Renal cortex interstitium (tissue), 11 donors: Measurements from ENCODE around the gene TMEM117. TPM values are rescaled to one million over a fixed set of nuclear protein-coding genes. Genes with fewer than 3 reads are reported as not detected.
A peak's percentile ranks its signal among the peaks of the same experiment; 100 is the strongest.
"Not testable (repeated sequence)": the region's sequence is repeated elsewhere in the genome, so short reads cannot be mapped to it uniquely, and the experiment has no call there.

Source experiments
- DNase-seq, 11 donors: peaks; one replicate each; pipeline ENCODE4 v3.0.0-alpha.2; 2013; ENCODE audit warnings: low read depth in 9 of 11, low spot score in 4 of 11; ENCODE audit errors: extremely low read depth in 1 of 11
- polyA plus RNA-seq, 3 donors: library from polyadenylated mRNA; unstranded; fragments of 120-200 nt; gene quantifications; one replicate each; pipeline ENCODE4 v1.2.1, GENCODE V29; 2013; ENCODE audit not compliant: insufficient read length in 3 of 3

The TMEM117 gene
- polyA plus RNA-seq, 3 donors = 11.5 to 12.4 (median 12.3) TPM

DNA sequence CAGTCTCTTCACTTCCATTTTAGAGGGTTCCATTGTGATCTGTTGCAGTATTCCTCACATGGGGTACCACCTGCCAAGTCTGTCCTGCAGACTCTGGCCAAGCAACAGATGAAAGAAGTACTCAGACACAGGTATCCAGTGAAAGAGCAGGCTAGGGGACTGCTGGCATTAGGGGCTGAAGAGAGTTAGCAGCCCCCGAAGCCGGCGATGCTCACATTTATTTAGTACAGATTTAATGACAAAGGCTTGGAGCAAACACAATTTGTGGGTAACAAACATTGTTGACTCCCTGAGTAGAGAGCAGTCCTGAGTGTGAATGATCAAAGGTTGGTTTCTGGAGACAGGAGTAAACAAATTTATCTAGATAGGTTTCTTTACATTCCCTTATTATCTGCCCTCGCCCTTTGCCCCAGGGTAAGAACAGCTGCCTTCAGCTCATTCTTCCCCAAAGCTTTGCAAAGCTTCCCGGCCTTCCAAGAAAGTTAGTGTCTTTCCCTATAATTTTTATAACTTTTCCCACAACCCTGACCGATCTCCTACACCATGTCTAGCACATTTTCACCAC, 144.8 kb downstream of the TMEM117 start:
- DNase-seq = no peak

DNA sequence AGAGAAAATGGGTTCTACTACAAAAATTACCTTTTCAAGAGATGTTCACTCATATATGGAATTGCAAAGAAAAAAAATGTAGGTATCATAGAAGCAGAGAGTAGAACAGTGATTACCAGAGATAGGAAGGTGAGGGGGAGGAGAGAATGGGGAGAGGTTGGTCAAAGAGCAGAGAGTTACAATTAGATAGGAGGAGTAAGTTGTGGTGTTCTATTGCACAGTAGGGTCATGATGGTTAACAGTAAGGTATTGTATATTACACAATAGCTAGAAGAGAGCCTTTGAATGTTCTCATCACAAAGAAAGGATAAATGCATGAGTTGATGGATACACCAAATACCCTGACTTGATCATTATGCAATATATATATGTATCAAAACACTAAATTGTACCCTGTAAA, 145.8 kb downstream of the TMEM117 start:
- DNase-seq = no peak

DNA sequence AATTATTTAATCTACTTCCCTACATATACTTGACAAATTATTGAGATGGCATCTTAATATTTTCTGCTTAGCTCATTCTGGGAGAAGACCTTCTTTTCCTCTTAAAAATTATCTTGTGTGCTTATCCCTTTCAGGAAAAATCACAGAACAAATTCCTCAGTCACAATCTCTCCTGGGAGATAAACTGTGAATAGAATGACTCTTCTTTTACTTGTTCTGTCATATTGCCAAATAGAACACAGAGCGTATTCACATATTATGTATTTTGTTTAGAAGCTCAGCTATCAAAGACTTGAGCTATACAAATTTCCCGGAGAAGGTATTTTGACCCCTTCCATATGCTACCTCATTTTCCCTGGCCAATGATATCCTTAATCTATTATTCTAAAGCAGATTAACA, 146.7 kb downstream of the TMEM117 start:
- no peak for DNase-seq

DNA sequence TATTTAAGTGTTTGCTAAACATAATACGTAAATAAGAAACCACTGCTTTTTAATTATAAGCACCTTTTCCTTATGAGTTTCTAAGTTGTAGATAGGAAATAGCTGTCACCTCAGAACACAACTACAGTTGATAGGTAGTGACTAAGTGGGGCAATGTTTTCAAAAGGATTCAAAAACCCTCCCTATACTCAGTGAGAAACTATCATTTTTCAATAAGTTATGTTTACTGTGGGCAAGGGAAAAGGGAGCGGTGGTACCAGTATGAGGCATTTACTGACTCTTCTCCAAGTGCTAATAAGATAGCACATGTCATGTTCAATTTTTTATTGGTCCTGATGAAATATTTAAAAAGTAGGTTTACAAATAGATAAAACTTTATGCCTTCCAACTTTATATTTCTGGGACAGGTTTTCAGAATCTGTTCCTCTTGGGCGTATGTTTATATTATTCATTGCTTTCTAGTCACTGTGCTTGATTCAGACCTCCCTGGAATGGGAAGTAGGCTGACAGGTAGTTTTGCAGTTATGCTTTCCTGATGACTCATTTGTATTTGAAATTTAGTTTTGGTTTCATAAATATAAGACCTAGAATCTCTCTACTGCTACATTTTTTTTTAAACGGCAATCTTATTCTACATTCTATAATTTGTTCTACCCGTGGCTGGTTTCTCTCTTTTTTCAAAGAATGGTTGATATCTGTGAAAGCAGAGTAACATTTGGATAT, 153.1 kb downstream of the TMEM117 start:
- DNase-seq = no peak

DNA sequence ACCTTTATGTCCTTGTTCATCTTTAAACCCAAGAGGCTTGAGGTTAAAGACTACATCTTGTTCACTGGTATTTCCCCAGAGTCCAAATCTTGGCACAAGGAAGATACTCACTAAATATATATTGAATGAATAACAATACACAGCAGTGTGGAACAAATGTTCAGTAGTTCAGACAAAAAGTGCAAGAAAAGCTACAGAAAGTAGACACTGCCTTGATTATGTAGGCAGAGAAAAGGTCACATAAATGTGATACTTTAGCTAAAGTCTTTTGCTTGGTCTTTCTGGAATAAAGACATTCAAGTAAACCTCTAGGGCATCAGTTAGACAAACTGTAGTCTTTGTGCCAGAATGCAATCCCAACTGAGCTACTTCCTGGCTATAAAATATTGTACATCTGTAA, 157.0 kb downstream of the TMEM117 start:
- no peak for DNase-seq

DNA sequence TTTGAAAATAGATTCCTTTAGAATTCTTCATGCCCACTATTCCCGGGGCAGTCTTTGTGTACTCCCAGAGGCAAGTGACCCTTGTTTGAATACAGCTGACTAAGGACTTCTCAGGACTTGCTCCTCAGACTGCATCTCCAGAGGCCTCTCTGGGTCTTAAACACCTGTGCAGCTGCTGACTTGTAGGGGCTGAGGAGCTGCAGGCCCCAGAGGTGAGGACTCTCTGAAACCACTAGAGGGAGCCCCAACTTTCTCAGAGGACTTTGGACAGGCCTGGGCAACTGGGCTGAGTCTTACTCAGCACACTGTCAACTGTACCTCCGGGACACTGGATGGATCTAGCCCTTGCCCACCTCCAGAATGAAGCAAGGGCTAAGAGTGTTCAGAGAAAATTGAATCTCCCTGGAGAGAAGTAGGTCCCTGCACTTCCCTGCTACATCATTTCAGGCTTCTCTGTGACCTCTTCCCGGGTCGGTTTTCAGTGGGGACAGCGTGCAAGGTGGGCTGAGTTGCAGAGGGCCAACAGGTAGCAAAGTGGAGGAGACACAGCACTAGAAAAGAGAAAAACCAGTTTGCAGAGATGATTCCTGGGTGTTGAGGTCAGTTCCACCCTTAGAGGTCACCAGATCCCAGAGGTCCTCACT, 164.6 kb downstream of the TMEM117 start:
- no peak for DNase-seq

DNA sequence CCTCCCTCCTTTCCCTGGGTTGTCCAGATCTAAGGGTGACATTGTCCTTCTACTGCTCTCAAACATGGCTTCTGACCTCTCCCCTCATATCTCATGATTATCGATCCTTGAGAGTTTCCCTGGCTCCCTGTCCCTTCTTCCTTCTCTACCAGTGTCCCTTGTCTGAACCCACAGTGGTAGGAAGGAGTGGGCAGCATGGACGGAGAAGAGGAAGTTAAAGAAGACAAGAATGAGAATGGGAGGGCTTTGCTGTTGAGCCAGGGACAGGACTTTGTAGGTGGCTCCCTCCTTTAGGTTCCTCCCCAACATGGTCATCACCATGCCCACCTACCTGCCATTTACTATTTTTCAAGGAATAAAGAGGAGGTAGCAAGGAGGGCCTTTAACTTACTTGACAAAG, 166.7 kb downstream of the TMEM117 start:
- DNase-seq = no peak

DNA sequence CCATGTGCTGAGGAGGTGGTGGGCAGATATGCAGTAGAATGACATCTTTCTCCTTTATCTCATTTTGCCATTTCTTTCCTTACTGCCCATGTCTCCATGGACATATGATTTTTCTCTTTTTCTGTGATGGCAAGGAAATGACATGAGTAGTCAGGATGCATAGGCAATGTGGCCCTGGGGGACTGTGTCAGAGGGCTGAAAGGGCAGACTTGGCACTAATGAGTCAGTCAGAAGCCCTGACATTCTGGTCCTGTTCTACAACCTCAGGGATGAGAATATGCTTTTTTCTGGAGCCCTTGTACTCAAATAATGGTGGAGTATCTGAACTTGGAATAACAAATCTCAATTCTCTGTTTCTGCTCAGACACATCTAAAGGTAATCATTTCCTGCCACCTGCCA, 167.8 kb downstream of the TMEM117 start:
- DNase-seq = no peak

DNA sequence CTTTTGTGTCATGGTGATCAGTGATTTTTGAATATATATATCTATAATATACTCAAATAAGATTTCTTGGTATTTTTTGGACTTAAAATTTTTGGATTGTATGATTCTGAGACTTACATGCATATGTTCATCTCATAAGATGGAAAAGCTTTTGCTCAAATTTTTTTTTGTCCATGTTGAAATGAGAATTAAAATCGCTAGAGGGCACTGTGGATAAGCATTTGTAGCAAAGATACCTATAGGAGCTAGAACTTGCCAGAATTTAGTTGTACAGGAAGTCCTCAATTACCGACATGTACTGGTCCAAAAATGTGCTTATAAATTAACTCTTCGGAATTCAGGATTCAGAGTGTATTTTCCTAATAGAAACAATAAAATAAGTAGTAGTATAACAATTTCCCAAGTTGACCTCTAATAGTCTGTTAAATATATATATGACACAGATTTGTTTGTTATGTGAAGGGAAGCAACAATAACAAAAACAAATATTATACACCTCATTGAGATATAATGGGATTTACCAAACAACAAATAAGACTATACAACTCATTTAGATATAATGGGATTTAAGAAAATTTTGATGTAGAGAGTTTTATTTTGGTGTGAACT, 179.6 kb downstream of the TMEM117 start:
- DNase-seq = peak; percentile 13 to 60 (median 33)

DNA sequence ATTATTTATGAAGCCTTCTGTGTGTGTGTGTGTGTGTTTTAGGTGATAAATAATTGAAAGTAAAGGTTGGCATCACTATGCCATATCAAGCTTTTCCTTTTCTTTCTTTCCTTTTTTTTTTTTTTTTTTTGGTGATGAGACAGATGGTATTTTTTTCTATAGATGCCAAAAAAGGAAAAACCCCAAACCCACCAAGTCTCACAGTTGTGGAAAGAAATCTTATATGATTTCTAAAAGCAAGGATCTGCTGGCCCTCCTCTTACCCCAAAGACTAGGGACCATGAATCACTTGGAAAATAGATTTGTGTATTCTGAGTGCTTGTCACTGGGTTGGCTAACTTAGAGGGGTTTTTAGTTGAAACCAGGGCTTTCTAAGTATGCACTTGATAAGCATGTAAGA, 181.3 kb downstream of the TMEM117 start:
- DNase-seq = no peak

DNA sequence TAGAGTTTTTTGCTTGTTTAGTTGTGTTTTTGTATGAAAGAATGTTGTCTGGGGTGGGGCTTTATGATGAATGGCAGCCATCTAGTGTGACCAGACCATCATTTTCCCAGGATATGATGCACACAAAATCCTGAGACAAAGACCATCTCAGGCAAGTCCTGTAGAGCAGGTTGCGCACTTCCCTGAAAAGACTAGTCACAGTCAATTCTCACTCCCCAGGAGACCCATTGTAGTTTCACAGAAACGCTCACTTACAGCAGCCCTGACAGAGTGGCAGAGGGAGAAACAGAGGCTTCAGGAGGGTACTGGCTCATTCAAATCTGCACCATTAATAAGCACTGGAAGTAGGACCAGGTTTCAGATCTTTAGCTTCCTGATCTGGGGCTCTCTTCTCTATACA, 183.2 kb downstream of the TMEM117 start:
- DNase-seq = no peak

DNA sequence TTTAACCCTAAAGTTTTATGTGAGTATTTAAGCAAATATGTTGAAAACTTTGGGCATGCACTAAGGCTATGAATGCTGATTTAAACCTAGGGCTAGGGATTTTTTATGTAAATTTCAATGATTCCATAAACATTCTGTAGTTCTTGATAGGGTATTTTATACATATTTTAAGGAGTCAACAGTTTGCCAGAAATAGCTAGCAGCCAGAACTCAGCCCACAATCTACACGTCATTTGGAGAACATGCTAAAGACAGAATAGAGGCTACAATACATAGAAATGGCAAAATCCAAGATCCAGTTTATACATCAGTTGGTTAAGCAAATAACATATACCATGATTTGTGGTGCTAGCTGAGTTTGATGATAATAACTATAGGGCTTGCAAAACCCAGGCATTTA, 184.7 kb downstream of the TMEM117 start:
- DNase-seq = no peak

DNA sequence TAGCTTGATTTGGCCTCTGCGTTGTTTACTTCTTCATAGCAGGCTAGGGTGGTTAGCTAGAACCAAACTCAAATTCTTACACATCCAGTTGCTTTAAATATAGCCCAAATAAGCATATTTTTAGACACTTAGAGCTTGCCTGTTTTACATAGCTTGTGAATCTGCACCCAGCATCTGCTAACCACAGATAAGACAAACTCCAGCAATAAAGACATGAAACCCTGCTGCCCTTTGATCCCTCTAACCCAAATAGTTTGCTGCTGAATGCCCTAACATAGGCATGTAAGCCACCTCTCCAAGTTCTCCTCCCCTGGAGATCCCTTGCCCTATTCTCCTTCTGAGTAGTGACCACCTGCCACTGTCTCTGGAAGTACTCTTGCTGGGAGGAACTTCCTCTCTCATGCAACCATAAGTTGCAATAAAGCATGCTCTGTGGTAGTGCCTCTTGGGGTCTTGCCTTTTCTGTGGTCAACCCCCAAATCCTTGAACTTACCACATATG, 185.6 kb downstream of the TMEM117 start:
- DNase-seq = no peak

DNA sequence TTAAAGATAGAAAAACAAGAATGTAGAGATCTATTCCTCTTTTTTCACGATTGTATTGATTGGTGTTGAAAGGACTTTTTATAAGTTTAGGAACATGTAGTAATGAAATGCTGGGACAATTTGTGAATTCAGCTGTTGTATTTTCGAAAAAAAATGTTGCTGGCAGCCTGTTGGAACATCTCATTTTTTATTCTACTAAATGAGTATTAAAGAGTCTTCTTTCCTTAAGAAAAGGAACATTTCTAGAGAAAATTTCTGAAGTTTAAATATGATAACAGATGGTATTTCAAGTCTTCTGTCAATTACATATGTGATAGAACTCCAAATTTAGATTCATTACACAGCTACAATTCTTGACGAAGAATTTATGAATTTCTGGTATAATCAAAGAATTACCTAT, 189.6 kb downstream of the TMEM117 start:
- no peak for DNase-seq

DNA sequence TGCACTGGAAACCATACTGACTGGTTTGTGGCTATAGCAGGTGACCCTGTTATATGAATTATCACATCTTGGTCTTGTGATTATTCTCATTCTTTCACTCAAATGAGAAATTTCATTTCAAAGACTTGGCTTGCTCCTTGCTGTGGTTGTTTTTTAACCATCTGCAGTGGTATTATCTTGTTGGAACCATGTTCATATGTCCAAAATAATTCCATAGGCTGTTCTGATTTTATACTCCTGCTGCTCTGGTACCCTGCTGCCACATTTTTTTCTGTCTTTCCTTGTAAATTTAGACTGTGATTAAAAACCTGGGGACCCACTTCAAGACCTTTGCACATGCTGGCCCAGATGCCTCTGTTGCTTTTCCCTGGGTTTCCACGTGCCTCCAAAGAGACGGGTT, 190.2 kb downstream of the TMEM117 start:
- DNase-seq = no peak

DNA sequence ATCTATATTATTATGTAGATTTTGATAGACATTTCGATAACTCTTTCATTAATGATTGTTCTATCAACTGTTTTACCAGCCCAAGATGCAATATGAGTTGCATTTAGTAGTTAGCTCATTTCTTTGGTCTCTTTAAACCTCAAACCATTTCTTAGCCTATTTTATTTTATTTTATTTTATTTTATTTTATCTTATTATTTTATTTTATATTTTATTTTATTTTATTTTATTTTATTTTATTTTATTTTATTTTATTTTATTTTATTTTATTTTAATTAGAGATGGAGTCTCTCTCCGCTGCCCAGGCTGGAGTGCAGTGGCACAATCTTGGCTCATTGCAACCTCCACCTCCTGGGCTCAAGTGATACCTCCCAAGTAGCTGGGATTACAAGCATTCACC, 191.0 kb downstream of the TMEM117 start:
- DNase-seq = not testable (repeated sequence)

DNA sequence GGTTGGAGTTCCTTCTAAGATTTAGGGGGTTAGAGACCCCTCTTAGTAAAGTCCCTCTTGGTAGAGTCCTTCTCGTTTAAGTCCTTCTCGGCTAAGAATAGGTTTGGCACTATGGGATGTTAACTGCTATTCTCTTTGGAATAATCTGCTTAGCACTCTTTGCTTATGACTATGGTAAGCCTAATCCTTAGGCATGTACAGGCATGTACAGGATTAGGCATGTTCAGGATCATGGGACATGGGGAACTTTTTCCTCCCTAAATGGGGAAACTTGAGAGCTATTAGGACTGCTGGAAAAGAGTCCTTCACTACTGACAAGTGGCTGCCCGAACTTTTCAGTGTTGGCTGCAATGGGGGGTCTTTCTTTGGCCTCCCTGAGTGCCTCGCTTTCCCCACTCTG, 193.3 kb downstream of the TMEM117 start:
- DNase-seq = no peak

DNA sequence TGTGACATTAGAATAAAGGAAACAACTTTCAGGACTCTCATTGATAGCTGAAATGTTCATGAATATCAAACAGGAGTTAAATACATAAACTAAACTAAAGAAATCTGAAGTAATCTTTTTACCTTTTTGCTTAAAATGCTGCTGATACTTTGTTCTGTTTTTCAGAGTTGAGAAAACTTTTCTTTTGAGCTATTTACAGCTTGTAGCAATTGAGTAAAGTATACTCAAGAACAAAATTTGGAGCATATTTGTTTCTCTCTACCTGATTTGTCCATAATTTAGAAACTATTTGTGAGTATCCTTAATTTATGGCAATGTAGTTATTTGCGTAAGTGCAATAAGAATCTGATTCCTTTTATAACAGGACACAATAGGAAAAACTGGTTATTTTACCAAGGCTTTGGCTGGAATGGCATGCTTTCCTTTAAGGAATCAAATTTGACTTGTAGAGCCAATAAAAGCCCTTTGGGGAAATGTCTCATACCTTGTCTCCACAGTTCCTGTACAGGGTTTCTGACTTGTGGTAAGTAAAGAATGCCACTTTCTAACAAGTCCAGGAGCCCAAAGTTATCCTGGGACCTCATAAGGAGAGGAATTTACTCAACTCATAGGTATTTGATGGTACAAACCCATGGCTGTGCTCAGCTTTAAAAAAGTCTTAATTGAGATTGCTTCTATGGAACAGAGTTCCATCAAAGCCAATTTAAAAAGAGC, 195.7 kb downstream of the TMEM117 start:
- no peak for DNase-seq

DNA sequence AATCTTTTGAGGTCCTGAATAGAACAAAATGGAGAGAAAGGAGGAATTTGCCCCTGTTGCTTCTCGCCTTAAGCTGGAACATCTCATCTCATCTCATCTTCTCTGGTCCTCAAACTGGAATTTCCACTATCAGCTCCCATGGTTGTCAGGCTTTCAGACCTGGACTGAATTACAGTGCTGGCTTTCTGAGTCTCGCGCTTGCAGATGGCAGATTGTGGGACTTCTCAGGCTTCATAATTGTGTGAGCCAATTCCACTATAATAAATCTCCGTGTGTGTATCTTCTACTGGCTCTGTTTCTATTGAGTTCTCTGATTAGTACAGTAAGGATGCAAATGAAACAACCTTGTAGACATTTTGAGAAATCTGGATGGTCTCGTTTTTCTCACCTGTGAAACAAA, 199.0 kb downstream of the TMEM117 start:
- no peak for DNase-seq
